Neural progenitor cell (in vitro differentiated cells): Measurements from ENCODE around the gene KCTD11. TPM values are rescaled to one million over a fixed set of nuclear protein-coding genes. Genes with fewer than 3 reads are reported as not detected.

ENCODE experiments used
- DNase-seq: peaks from one replicate; pipeline ENCODE4 v3.0.0-alpha.2; 2016; ENCODE audit warnings: low spot score
- H2AFZ ChIP-seq: fragments of 200-600 bp; sonication (generic); replicated peaks from 2 replicates; pipeline ENCODE4 v1.6.1; 2016; ENCODE audit warnings: antibody characterized with exemption
- H3F3A ChIP-seq: fragments of 200-600 bp; sonication (generic); 2 replicates; pipeline ENCODE4 v1.6.1; 2016; ENCODE audit warnings: antibody characterized with exemption, low read depth
- H3K27ac ChIP-seq: fragments of 200-600 bp; sonication (generic); 2 replicates; pipeline ENCODE4 v1.5.1; 2016; ENCODE audit warnings: mild to moderate bottlenecking
- H3K27me3 ChIP-seq: fragments of 200-600 bp; sonication (generic); 2 replicates; pipeline ENCODE4 v1.6.1; 2016; ENCODE audit warnings: mild to moderate bottlenecking, moderate library complexity
- H3K36me3 ChIP-seq: fragments of 200-600 bp; sonication (generic); 2 replicates; pipeline ENCODE4 v1.5.1; 2016
- H3K4me1 ChIP-seq: fragments of 200-600 bp; sonication (generic); 2 replicates; pipeline ENCODE4 v1.6.1; 2016; ENCODE audit warnings: mixed run types
- H3K4me2 ChIP-seq: fragments of 200-600 bp; sonication (generic); 2 replicates; pipeline ENCODE4 v1.6.1; 2016
- H3K4me3 ChIP-seq: fragments of 200-600 bp; sonication (generic); 2 replicates; pipeline ENCODE4 v1.5.1; 2016
- H3K79me2 ChIP-seq: fragments of 200-600 bp; sonication (generic); 2 replicates; pipeline ENCODE4 v1.6.1; 2016; ENCODE audit warnings: low read depth
- H3K9ac ChIP-seq: fragments of 200-600 bp; sonication (generic); 2 replicates; pipeline ENCODE4 v1.6.1; 2016
- H3K9me3 ChIP-seq: fragments of 200-600 bp; sonication (generic); 2 replicates; pipeline ENCODE4 v1.5.1; 2016; ENCODE audit warnings: low read depth
- H4K20me1 ChIP-seq: fragments of 200-600 bp; sonication (generic); 2 replicates; pipeline ENCODE4 v1.6.1; 2016; ENCODE audit warnings: low read depth
- H3K27ac Mint-ChIP-seq: 3 replicates; pipeline ENCODE4 v1.8.0; 2021; ENCODE audit warnings: mixed read lengths
- H3K27me3 Mint-ChIP-seq: 2 replicates; pipeline ENCODE4 v1.8.0; 2022; ENCODE audit warnings: low read depth, mild to moderate bottlenecking, inconsistent platforms, moderate library complexity, mixed read lengths; ENCODE audit not compliant: insufficient read depth
- H3K36me3 Mint-ChIP-seq: 3 replicates; pipeline ENCODE4 v1.8.0; 2021; ENCODE audit warnings: mixed read lengths
- H3K4me1 Mint-ChIP-seq: 3 replicates; pipeline ENCODE4 v1.8.0; 2021; ENCODE audit warnings: mixed read lengths
- H3K4me3 Mint-ChIP-seq: 3 replicates; pipeline ENCODE4 v1.8.0; 2021; ENCODE audit warnings: mild to moderate bottlenecking, moderate library complexity, mixed read lengths
- H3K9me3 Mint-ChIP-seq: 3 replicates; pipeline ENCODE4 v1.8.0; 2020; ENCODE audit warnings: mixed read lengths
- EZH2 ChIP-seq: fragments of 200-600 bp; sonication (generic); IDR thresholded peaks from 2 replicates; pipeline ENCODE4 v1.6.1; 2017; ENCODE audit warnings: antibody characterized with exemption, mild to moderate bottlenecking, moderate library complexity
- EZH2phosphoT487 ChIP-seq: fragments of 200-600 bp; sonication (generic); IDR thresholded peaks from 2 replicates; pipeline ENCODE4 v1.6.1; 2017; ENCODE audit warnings: antibody characterized with exemption
- total RNA-seq: library from RNA; depleted of rRNA; stranded (reverse); fragments of >200 nt; gene quantifications from 2 replicates; pipeline ENCODE4 v1.2.3, GENCODE V29; 2015; ENCODE audit warnings: low replicate concordance
- TF ChIP-seq, protein P1 (sequence below): fragments of 200-600 bp; sonication (generic); IDR thresholded peaks from 2 replicates; pipeline ENCODE4 v1.5.1; 2017; ENCODE audit warnings: antibody characterized with exemption, mild to moderate bottlenecking

The KCTD11 gene
- total RNA-seq, 1 donor from 2014 or later: 2.7 TPM

DNA sequence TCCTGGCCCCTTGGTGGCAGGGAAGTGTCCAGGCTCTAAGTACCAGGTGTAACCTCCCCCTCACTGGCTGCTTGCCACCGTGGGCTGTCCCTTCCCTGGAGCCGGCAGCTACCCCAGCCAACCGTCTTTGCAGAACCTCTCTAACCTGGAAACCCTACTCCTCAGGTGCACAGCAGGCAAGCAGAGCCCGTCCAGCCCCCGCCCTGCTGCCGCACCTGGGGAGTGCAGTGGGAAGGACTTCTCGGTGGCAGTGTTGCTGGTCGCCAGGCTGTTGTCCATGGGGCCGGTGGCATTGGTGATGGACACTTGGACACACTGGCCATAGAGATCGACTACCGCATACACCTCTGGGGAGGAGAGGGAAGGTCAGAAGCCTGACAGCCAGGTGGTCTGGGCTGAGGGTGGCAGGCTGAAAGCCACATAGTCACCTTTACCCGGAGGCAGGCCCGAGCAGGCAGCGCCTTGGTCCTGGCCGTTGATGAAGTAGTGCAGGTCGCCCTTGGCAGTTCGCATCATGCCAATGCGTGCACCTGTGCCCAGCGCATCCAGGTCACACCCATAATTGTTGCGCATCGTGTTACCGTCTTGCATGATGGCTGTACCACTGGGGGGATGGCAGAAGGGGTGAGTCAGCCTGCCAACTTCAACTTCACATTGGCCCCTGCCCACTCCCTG, 29.3 kb upstream of the KCTD11 start:
- Histone ChIP-seq H3K4me2 (no peak overlapping the region), H3K4me3 (no peak overlapping the region), H3K79me2 (peaks cover 7% of the 10 kb centered on the region), H3F3A (peaks cover 5% of the 10 kb centered on the region), H3K36me3 (no peaks in the 10 kb centered on the region), H3K4me1 (no peaks in the 10 kb centered on the region), H4K20me1 (peaks cover 4% of the 10 kb centered on the region), H3K27me3 (no peaks in the 10 kb centered on the region), H2AFZ (no peak overlapping the region), H3K9me3 (no peaks in the 10 kb centered on the region), H3K27ac (no peak overlapping the region), H3K9ac (no peak overlapping the region)
- peaks cover 24% of the 10 kb centered on the region for H3K36me3 Mint-ChIP-seq
- H3K9me3 Mint-ChIP-seq: no peaks in the 10 kb centered on the region
- no peak for TF ChIP-seq EZH2phosphoT487
- TF ChIP-seq EZH2: no peak
- TF ChIP-seq, protein P1, sequence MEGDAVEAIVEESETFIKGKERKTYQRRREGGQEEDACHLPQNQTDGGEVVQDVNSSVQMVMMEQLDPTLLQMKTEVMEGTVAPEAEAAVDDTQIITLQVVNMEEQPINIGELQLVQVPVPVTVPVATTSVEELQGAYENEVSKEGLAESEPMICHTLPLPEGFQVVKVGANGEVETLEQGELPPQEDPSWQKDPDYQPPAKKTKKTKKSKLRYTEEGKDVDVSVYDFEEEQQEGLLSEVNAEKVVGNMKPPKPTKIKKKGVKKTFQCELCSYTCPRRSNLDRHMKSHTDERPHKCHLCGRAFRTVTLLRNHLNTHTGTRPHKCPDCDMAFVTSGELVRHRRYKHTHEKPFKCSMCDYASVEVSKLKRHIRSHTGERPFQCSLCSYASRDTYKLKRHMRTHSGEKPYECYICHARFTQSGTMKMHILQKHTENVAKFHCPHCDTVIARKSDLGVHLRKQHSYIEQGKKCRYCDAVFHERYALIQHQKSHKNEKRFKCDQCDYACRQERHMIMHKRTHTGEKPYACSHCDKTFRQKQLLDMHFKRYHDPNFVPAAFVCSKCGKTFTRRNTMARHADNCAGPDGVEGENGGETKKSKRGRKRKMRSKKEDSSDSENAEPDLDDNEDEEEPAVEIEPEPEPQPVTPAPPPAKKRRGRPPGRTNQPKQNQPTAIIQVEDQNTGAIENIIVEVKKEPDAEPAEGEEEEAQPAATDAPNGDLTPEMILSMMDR: no peak
- no peak overlapping the region for H3K4me3 Mint-ChIP-seq
- no peak overlapping the region for H3K27ac Mint-ChIP-seq
- H3K27me3 Mint-ChIP-seq: peaks cover 6% of the 10 kb centered on the region
- H3K4me1 Mint-ChIP-seq: peaks cover 2% of the 10 kb centered on the region
- DNase-seq: no peak

DNA sequence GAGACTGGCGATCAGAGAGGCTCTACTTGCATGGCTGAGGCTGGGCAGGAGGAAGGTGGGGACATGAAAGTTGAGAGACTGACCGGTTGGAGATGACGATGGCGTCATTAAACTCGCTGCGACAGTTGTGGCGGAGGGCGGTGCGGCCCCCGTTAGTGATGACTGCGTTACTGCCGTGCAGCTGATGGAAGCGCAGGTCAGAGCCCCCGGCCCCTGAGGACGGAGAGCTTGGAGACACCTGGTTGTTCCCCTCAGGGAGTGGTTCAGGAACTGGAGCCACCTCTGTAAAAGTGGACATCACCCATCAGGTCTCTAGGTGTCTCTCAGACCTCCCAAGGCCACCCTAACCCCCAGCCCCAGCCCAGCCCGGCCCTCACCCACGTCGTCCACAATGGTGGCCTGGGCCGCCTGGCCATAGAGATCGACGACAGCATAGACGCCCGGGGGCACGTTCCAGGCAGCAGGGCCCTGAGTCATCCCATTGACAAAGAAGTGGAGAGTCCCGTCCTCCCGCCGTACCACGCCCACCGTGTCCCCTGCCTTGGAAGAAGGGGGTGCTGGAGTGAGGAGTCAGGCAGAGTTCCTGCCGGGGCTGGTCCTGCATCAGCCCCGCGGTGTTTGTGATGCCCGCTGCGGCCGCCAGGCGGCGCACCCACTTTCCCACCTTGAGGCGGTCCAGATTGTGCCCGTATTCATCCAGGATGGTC, 28.1 kb upstream of the KCTD11 start:
- Histone ChIP-seq H3K4me2 (no peak overlapping the region), H3K79me2 (peaks cover 20% of the 10 kb centered on the region), H3K27ac (no peak overlapping the region), H3K9me3 (no peaks in the 10 kb centered on the region), H4K20me1 (peaks cover 4% of the 10 kb centered on the region), H2AFZ (no peak overlapping the region), H3K36me3 (no peaks in the 10 kb centered on the region), H3F3A (peaks cover 10% of the 10 kb centered on the region), H3K27me3 (no peaks in the 10 kb centered on the region), H3K4me1 (peaks cover 8% of the 10 kb centered on the region), H3K9ac (no peak overlapping the region), H3K4me3 (no peak overlapping the region)
- DNase-seq: peak; percentile 72
- Mint-ChIP-seq H3K27ac (no peak overlapping the region), H3K36me3 (peaks cover 21% of the 10 kb centered on the region), H3K9me3 (no peaks in the 10 kb centered on the region), H3K4me1 (peaks cover 15% of the 10 kb centered on the region), H3K4me3 (no peak overlapping the region), H3K27me3 (peaks cover 7% of the 10 kb centered on the region)
- TF ChIP-seq EZH2phosphoT487: no peak
- TF ChIP-seq, protein P1: peak; percentile 90

GRCh38 chr17:7324438-7324779, 27.6 kb upstream of the KCTD11 start:
- no peak overlapping the region for H3K4me3 Mint-ChIP-seq

More at GRCh38 chr17:7324438-7324779, 27.6 kb upstream of the KCTD11 start:
- Histone ChIP-seq H3F3A (peaks cover 10% of the 10 kb centered on the region), H2AFZ (no peak overlapping the region), H3K79me2 (peaks cover 20% of the 10 kb centered on the region), H4K20me1 (peaks cover 4% of the 10 kb centered on the region), H3K9ac (no peak overlapping the region), H3K27me3 (no peaks in the 10 kb centered on the region), H3K36me3 (no peaks in the 10 kb centered on the region), H3K4me1 (peaks cover 8% of the 10 kb centered on the region), H3K9me3 (no peaks in the 10 kb centered on the region), H3K4me3 (no peak overlapping the region), H3K4me2 (no peak overlapping the region), H3K27ac (no peak overlapping the region)
- H3K4me1 Mint-ChIP-seq: peaks cover 15% of the 10 kb centered on the region
- no peaks in the 10 kb centered on the region for H3K9me3 Mint-ChIP-seq
- H3K36me3 Mint-ChIP-seq: peaks cover 20% of the 10 kb centered on the region
- H3K27ac Mint-ChIP-seq: no peak overlapping the region
- TF ChIP-seq, protein P1: no peak
- TF ChIP-seq EZH2: no peak
- TF ChIP-seq EZH2phosphoT487: no peak
- no peak for DNase-seq
- peaks cover 9% of the 10 kb centered on the region for H3K27me3 Mint-ChIP-seq
